Suppressor macrophage (primary cell): ENCODE measurements around the gene ARHGAP30.

Experiments
- DNase-seq, 4 experiments: peaks; one replicate each; pipeline ENCODE4 v3.0.0-alpha.2; 2020 to 2022

ARHGAP30 gene

DNA sequence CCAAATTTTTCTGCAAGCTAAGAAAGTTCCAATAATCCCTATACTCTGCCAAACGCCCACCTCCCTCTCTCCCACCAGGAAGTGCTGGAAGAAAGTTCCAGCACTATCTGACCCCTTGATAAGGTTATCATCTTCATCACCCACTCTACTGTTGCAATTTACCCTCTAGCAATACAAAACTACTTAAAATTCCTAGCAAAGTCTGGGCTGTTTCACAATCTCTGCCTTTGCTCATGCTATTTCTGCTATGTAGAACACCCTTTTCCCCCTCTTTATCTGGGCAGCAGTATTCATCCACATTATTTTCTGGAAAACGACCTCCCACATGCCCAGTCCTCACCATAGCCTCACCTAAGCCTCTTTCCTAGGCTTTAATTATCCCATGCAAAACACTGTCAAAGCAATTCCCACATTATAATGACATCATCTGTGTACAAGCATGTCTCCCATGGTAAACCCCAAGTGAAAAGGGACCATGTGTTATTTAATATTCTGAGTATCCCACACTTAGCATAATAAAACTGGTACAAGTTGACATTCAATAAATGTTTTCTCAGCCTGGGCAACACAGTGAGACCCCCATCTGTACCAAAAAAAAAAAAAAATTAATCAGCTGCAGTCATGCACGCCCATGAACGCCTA, 60.7 kb downstream of the ARHGAP30 start:
- DNase-seq = peak in 1 of 4 experiments; percentile 32

DNA sequence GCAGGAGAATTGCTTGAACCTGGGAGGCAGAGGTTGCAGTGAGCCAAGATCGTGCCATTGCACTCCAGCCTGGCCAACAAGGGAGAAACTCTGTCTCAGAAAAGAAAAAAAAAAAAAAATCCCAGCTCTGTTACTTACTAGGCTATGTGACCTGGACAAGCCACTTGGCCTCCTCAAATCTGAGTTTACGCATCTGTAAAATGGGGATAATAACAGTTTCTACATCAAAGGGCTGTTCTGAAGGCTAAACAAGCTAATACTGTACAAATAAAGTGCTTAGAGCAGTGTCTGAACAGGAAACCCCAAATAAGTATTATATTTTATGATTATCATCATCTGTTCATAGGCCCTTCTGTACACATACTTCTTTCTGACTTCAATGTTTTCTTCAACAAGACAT, 62.3 kb downstream of the ARHGAP30 start:
- DNase-seq = no peak

DNA sequence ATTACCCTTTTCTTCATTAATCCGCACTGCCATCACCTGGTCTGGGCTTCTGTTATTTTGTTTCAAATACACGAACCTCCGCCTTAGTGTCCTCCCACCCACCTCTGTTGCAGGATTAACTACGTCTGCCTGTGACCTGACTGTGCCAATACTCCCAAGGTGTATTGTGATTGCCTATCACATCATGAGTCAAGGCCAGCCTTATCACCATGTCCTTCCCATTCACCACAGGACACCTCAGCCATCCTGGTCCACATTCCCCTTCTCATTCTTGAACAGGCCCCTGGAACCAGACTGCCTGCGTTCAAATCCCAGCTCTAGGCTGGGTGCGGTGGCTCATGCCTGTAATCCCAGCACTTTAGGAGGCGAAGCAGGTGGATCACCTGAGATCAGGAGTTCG, 63.1 kb downstream of the ARHGAP30 start:
- DNase-seq = no peak

DNA sequence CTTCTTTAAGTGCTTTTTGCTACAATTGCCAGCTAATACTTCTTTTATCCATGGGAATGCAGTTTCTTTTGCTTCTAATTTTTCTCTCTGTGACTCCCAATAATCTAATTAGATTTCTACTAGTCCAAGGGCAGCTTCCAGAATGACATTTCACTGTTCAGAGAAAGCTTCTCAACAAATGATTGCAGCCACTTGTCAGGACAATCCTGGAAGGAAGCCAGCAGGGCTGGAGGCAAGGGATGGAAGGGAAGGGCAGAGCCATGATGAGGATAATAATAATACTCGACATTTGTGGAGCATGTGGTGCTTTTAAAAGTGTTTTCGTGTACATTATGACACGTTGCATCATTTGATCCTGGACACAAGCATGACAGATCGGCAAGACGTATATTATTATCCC, 68.2 kb downstream of the ARHGAP30 start:
- DNase-seq = no peak

DNA sequence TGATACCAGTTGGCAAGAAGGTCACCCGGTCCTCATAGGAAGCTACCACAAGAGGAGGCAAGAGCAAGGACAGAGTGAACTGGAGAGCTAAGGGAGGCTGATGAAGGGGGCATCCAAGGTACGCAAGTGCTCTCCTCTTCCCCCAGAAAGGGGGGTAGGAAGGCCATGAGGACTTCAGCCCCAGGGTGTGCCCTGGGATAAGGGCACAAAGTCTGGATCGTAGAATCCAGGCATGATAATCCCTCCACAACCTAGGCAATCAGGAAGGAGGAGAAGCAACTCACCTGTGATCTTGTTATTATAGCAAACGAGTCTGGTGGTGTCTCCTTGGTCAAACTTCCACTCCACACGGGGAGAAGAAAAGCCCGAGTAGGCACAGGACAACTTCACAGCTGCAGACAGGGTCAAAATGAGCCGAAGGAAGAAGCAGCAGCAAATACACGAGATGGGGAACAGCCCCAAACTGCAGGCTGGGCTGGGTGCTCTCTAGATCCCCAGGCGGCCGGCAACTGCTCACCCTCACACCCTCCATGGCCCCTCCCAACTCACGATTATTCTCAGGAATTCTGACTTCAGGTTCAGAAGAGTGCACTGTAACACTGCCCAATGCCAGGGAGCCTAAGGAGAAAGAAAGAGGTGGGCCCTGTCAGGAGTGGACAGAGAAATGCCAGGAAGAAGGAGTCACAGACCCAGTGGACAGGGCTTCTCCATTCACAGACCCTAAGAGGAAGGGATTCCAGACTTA, 68.8 kb downstream of the ARHGAP30 start:
- DNase-seq = no peak

DNA sequence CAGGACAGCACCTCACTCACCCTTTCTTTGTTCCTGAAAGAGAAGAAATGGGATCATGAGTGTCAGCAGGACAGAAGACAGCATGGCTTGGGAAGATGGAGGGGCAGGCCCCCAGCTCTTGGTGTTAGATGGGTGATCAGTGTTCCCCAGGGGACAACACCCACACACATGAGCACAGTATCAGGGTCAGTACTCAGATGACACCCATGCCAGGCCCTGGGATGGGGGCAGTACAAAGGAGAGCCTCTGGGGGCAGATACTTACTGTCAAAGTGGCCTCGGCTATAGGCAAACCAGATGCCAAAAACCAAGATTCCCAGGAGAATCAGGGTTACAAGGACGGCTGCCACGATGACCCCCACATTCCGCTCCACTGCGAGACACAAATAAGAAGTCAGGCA, 70.3 kb downstream of the ARHGAP30 start:
- DNase-seq = no peak

DNA sequence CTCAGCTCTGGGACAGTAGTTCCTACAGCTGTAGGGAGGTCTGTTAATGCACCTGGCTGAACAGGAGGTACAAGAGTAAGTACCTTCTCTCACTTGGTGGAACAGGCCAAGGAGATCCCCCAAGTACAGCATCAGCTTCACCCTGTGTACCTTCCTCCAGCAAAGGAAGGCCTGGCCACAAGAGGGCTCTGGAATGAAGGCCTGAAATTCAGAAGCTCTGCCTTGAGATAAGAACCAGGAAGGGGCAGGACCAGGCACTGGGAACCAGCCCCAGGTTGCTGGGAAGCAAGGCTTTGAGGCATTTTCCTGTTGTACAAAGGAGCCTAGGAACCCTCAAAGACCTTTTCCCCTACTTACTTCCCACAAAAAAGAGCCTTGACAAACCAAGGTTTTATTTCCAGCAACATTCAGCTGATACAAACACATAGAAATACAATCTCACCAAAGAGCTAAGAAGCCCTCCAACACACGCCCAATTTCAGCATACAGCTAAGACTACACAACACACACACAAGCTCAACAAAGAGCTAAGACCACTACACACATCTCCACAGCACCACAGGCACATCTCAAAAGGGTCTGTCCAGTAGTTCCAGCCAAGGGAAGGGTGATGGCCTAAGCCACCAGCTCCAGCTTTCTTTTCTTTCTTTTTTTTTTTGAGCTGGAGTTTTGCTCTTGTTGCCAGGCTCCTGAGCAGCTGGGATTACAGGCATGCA, 72.2 kb downstream of the ARHGAP30 start:
- peak; percentile 67 to 82 (median 76) for DNase-seq
